AG09319 (cell line): ENCODE data around the gene KCTD1.

Experiments
- DNase-seq: peaks from one replicate; pipeline ENCODE4 v3.0.0-alpha.2; 2010; ENCODE audit warnings: low read depth; ENCODE audit errors: extremely low read depth
- CTCF ChIP-seq: IDR thresholded peaks from 2 replicates; pipeline ENCODE4 v1.5.1; 2011; ENCODE audit warnings: low read depth, mild to moderate bottlenecking, inconsistent platforms, low read length, moderate library complexity

KCTD1 gene

GRCh38 chr18:26556573-26556972 is 8.2 kb upstream of the KCTD1 start:
- TF ChIP-seq CTCF = no peak

GRCh38 chr18:26555804-26556553 is 7.6 kb upstream of the KCTD1 start:
- DNase-seq = no peak
- no peak for TF ChIP-seq CTCF

More at GRCh38 chr18:26556573-26556972, 8.2 kb upstream of the KCTD1 start:
- no peak for DNase-seq

- no peak for DNase-seq
- no peak for TF ChIP-seq CTCF
Measured at GRCh38 chr18:26553943-26554342, 5.6 kb upstream of the KCTD1 start.

GRCh38 chr18:26551695-26552081 is 3.3 kb upstream of the KCTD1 start:
- no peak for DNase-seq
- TF ChIP-seq CTCF = no peak

GRCh38 chr18:26550998-26551694 is 2.8 kb upstream of the KCTD1 start:
- no peak for TF ChIP-seq CTCF
- DNase-seq = no peak

GRCh38 chr18:26549263-26550094 is 1.1 kb upstream of the KCTD1 start:
- DNase-seq = no peak
- no peak for TF ChIP-seq CTCF
